GM21360 (cell line): Measurements from ENCODE around the gene DNAJC28.

ENCODE experiments used
- ATAC-seq: cut with Tn5 transposase; IDR thresholded peaks from one replicate; pipeline ENCODE4 v1.9.1; 2021; ENCODE audit warnings: mild to moderate bottlenecking, moderate library complexity; ENCODE audit not compliant: unreplicated experiment

Gene DNAJC28

DNA sequence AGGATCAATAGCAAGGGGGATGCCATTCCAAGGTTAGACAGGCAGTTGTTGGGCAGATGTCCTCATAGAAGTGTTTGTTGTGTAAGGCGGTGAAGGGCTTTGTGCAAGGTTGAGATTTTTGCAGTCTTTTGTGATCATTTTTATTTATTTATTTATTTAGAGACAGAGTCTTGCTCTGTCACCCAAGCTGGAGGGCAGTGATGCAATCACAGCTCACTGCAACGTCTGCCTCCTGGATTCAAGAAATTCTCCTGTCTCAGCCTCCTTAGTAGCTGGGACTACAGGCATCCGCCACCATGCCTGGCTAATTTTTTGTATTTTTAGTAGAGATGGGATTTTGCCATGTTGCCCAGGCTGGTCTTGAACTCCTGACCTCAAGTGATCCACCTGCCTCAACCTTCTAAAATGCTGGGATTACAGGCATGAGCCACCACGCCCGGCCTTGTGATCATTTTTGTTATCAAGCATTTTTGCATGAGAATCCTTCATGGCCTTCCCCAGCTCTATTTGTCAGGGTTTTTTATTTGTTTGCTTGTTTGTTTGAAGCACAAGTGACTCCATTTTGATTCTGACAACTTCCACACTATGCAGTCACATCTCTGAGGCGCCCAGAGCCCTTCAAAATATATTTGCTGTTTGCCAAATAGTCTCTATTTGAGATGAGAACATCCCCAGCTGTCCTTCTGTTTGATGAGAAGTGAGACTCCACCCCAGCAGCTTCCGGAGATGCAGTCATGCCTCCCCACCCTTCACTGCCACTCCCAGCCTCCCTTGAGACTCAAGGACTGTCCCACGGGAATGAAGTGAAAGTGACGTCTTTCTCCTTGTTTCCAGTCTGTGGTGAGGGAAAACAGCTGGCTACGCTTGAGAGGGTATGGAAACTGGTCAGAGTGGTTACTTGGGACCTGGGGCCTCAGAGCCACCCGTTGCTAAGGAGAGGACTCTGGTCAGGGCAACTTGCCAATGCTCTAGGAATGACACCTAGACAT, 49.7 kb downstream of the DNAJC28 start:
- ATAC-seq = peak; percentile 75
